HG03571 (cell line): ENCODE results near the gene SPATC1L.
"Not testable (repeated sequence)": the region's sequence is repeated elsewhere in the genome, so short reads cannot be mapped to it uniquely, and the experiment has no call there.

Source experiments
- ATAC-seq: cut with Tn5 transposase; IDR thresholded peaks from one replicate; pipeline ENCODE4 v1.9.1; 2021; ENCODE audit not compliant: unreplicated experiment

The SPATC1L gene

GRCh38 chr21:46184625-46185555 is 631 bp upstream of the SPATC1L start:
- ATAC-seq = peak; percentile 48

- ATAC-seq = not testable (repeated sequence)
Observed at GRCh38 chr21:46183337-46183909, 836 bp downstream of the SPATC1L start.

GRCh38 chr21:46182548-46183336 is 1.5 kb downstream of the SPATC1L start:
- no peak for ATAC-seq

GRCh38 chr21:46181953-46182547 is 2.2 kb downstream of the SPATC1L start:
- ATAC-seq = no peak

- ATAC-seq = no peak
Observed at GRCh38 chr21:46181436-46181835, 2.8 kb downstream of the SPATC1L start.

- ATAC-seq = no peak
Observed at GRCh38 chr21:46180778-46181391, 3.4 kb downstream of the SPATC1L start.

- ATAC-seq = no peak
Observed at GRCh38 chr21:46180079-46180722, 4.1 kb downstream of the SPATC1L start.

- ATAC-seq = no peak
Observed at GRCh38 chr21:46179708-46180078, 4.6 kb downstream of the SPATC1L start.

- ATAC-seq = no peak
Observed at GRCh38 chr21:46178961-46179360, 5.3 kb downstream of the SPATC1L start.

- ATAC-seq = not testable (repeated sequence)
Observed at GRCh38 chr21:46176443-46177129, 7.7 kb downstream of the SPATC1L start.

- no peak for ATAC-seq
Observed at GRCh38 chr21:46173573-46173972, 10.7 kb downstream of the SPATC1L start.

GRCh38 chr21:46172863-46173528 is 11.3 kb downstream of the SPATC1L start:
- no peak for ATAC-seq

- ATAC-seq = no peak
Observed at GRCh38 chr21:46171996-46172862, 12.0 kb downstream of the SPATC1L start.

GRCh38 chr21:46171585-46171984 is 12.7 kb downstream of the SPATC1L start:
- ATAC-seq = no peak

- ATAC-seq = not testable (repeated sequence)
Observed at GRCh38 chr21:46170436-46171193, 13.6 kb downstream of the SPATC1L start.

GRCh38 chr21:46168659-46169386 is 15.4 kb downstream of the SPATC1L start:
- no peak for ATAC-seq

- no peak for ATAC-seq
Observed at GRCh38 chr21:46168238-46168637, 16.0 kb downstream of the SPATC1L start.
